ENCODE data around the gene TSACC.

Gene TSACC

DNA sequence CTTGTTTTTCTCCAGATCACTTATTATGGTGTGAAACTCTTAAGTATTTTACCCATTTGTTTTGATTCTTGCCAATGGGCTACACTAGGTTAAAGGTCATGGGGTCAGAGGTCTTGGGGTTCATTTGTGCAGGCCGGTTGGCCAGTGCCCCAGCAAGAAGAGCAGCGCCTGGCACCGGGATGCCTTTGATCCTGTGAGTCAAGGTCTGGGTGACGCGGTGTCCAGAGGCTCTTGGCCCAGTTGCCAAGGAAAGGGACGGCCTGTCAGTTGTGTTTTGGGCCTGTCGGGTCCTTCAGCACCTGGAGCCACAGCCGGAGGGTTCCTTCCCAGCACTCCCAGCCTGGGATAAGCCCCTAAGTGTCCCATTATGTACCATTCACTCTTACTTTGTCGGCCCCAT, 55.8 kb downstream of the TSACC start:
- DNase-seq (ENCODE audit: low spot score): no peak

DNA sequence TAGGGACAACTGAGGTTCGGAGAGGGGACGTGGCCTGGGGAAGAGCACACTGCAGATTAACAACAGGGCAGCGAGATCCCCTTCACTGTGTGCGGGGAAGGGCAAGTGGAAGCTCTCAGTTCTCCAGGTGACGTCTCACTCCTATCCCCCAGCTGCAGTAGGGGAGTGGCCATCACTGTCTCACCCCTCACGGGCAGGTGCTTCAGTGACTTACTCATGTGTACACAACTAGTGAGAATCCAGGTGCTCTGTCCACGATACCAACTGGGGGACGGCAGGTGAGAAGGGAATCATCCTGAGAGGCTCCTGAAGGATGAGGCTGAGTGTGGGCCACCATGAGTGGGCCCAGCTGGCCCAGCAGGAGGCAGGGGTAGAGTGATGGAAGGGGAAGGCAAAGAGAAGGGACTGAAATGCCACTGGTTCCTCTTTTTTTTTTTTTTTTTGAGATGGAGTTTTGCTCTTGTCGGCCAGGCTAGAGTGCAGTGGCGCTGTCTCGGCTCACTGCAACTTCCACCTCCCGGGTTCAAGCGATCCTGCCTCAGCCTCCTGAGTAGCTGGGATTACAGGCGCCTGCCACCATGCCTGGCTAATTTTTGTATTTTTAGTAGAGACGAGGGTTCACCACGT, 56.6 kb downstream of the TSACC start:
- no peak for DNase-seq (ENCODE audit: low spot score)
